ENCODE results near the gene LRRC61. TPM values are rescaled to one million over a fixed set of nuclear protein-coding genes. Genes with fewer than 3 reads are reported as not detected.

Gene LRRC61
- total and polyA plus RNA-seq, 2 of the 13 experiments (the other 11 are each of a cell fraction or from before 2014, with no cell fraction given), result 33.0 to 34.8 TPM

DNA sequence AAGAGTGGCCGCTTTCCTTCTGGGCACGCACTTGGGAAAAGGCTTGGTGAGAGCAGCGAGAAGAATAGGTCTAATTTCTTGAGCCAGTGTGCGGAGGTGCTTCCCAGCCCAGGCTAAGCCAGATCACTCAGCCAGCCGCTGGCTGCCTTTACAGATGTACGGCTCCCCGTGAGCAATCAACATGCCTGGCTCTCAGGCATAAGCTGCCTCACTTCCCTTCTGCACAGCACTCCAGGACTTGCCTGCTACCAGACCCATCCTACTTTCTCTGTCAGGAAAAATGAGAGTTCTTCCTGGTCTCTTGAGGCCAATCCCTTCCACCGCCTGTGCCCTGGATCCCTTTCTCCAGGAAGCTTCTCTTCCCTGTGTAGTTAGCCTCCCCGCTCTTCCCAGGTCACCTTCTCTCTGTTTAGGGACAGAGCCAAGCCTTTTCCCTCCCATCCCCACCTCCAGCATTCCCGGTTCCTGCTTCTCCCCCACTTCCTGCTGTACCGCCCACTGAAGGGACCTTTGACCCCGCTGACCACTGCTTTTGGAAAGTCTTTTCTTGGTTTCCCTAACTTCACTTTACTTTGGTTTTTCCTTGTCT is 1.3 kb downstream of the LRRC61 start (continued):
- TF ChIP-seq, protein P1, sequence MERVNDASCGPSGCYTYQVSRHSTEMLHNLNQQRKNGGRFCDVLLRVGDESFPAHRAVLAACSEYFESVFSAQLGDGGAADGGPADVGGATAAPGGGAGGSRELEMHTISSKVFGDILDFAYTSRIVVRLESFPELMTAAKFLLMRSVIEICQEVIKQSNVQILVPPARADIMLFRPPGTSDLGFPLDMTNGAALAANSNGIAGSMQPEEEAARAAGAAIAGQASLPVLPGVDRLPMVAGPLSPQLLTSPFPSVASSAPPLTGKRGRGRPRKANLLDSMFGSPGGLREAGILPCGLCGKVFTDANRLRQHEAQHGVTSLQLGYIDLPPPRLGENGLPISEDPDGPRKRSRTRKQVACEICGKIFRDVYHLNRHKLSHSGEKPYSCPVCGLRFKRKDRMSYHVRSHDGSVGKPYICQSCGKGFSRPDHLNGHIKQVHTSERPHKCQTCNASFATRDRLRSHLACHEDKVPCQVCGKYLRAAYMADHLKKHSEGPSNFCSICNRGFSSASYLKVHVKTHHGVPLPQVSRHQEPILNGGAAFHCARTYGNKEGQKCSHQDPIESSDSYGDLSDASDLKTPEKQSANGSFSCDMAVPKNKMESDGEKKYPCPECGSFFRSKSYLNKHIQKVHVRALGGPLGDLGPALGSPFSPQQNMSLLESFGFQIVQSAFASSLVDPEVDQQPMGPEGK (CRISPR knock-in tag; IDR thresholded peaks at IDR 0.05), result no peak
- TF ChIP-seq, protein P2, sequence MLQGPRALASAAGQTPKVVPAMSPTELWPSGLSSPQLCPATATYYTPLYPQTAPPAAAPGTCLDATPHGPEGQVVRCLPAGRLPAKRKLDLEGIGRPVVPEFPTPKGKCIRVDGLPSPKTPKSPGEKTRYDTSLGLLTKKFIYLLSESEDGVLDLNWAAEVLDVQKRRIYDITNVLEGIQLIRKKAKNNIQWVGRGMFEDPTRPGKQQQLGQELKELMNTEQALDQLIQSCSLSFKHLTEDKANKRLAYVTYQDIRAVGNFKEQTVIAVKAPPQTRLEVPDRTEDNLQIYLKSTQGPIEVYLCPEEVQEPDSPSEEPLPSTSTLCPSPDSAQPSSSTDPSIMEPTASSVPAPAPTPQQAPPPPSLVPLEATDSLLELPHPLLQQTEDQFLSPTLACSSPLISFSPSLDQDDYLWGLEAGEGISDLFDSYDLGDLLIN (CRISPR knock-in tag; IDR thresholded peaks at IDR 0.05; ENCODE audit: borderline replicate concordance), result no peak
- TF ChIP-seq NCOA1 (CRISPR knock-in tag; IDR thresholded peaks at IDR 0.05) (no peak), KDM6A (CRISPR knock-in tag; IDR thresholded peaks at IDR 0.05; ENCODE audit: low read depth) (peak; percentile 21; the same call in 1 of the 2 replicates), SRF (IDR thresholded peaks at IDR 0.05; ENCODE audit: low read depth, low read length) (no peak), MYPOP (CRISPR knock-in tag; IDR thresholded peaks at IDR 0.05) (no peak), ZNF234 (CRISPR knock-in tag; conservative IDR thresholded peaks at IDR 0.05) (no peak), ZNF567 (CRISPR knock-in tag; IDR thresholded peaks at IDR 0.05; ENCODE audit: borderline replicate concordance) (no peak), ZFP36L1 (CRISPR knock-in tag; IDR thresholded peaks at IDR 0.05) (no peak), GATAD2A (CRISPR knock-in tag; IDR thresholded peaks at IDR 0.05) (0 out of 2 replicates have a peak, but pooled peaks have one; percentile 31), CBFB (CRISPR knock-in tag; IDR thresholded peaks at IDR 0.05) (no peak), SNAI1 (CRISPR knock-in tag; IDR thresholded peaks at IDR 0.05; ENCODE audit: borderline replicate concordance) (no peak), PTBP1 (IDR thresholded peaks at IDR 0.05; ENCODE audit: low read depth, low read length, poor library complexity, severe bottlenecking) (no peak), HNRNPLL (IDR thresholded peaks at IDR 0.05; ENCODE audit: low read depth, low read length, poor library complexity, severe bottlenecking) (no peak), XBP1 (CRISPR knock-in tag; IDR thresholded peaks at IDR 0.05) (no peak), ZNF468 (CRISPR knock-in tag; IDR thresholded peaks at IDR 0.05) (no peak)
- TF ChIP-seq, protein P3, sequence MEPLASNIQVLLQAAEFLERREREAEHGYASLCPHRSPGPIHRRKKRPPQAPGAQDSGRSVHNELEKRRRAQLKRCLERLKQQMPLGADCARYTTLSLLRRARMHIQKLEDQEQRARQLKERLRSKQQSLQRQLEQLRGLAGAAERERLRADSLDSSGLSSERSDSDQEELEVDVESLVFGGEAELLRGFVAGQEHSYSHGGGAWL (CRISPR knock-in tag; IDR thresholded peaks at IDR 0.05), result no peak
- TF ChIP-seq, protein P4, sequence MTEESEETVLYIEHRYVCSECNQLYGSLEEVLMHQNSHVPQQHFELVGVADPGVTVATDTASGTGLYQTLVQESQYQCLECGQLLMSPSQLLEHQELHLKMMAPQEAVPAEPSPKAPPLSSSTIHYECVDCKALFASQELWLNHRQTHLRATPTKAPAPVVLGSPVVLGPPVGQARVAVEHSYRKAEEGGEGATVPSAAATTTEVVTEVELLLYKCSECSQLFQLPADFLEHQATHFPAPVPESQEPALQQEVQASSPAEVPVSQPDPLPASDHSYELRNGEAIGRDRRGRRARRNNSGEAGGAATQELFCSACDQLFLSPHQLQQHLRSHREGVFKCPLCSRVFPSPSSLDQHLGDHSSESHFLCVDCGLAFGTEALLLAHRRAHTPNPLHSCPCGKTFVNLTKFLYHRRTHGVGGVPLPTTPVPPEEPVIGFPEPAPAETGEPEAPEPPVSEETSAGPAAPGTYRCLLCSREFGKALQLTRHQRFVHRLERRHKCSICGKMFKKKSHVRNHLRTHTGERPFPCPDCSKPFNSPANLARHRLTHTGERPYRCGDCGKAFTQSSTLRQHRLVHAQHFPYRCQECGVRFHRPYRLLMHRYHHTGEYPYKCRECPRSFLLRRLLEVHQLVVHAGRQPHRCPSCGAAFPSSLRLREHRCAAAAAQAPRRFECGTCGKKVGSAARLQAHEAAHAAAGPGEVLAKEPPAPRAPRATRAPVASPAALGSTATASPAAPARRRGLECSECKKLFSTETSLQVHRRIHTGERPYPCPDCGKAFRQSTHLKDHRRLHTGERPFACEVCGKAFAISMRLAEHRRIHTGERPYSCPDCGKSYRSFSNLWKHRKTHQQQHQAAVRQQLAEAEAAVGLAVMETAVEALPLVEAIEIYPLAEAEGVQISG (CRISPR knock-in tag; IDR thresholded peaks at IDR 0.05), result peak; percentile 26; the same call in 1 of the 2 replicates

Measured in HepG2 (cell line).